ENCODE measurements around the gene PLAC1. TPM values are rescaled to one million over a fixed set of nuclear protein-coding genes. Genes with fewer than 3 reads are reported as not detected.

The PLAC1 gene
- total and polyA plus RNA-seq, 4 donors = 0.10 TPM; not detected in 3

- DNase-seq (no peak), ATAC-seq (ENCODE audit: low FRiP score) (no peak)
- no peak overlapping the region for H3K4me3 ChIP-seq (ENCODE audit: low read length in 2 of 2)
- WGBS, 2 donors = 90 to 100% methylated on average over 1 of the region's 1 CpG
- H3K9me3 ChIP-seq (ENCODE audit: control insufficient read depth, low read length) = no peaks in the 10 kb centered on the region
- intact Hi-C loops (cut with DNase I) = no loop called here
- no peaks in the 10 kb centered on the region for H3K36me3 ChIP-seq (ENCODE audit: control insufficient read depth in 1 of 2, insufficient read depth in 2 of 2, low read length in 1 of 2)
- no peaks in the 10 kb centered on the region for H3K4me1 ChIP-seq (ENCODE audit: control insufficient read depth in 1 of 2, insufficient read depth in 2 of 2, low read length in 2 of 2)
- no peaks in the 10 kb centered on the region for H3K27me3 ChIP-seq (ENCODE audit: control insufficient read depth in 1 of 2, insufficient read depth in 2 of 2, low read length in 1 of 2)
- H3K27ac ChIP-seq (ENCODE audit: low read depth in 1 of 2, low read length in 2 of 2) = no peak overlapping the region
These were observed 50.1 kb downstream of the PLAC1 start for GRCh38 chrX:134608153-134608552.

DNA sequence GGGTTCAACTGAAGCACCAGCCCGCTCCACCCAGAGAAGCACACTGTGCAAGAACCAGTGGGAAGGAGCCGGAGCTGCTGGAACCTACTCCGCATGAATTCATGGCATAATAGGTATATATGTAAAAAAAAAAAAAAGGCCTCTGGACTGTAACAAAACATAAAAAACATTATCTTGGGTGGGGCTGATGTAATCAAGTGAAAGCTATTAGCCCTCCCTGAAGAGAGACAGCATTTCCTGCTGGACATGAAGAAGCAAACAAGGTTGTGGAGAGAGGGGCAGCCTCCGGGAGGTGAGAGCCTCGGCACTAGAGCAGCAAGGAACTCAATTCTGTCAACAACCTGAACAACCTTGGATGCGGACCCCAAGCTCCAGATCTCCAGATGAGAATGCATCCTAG is 50.7 kb downstream of the PLAC1 start:
- H3K27ac ChIP-seq (ENCODE audit: low read depth in 1 of 2, low read length in 2 of 2) = no peak overlapping the region
- no peaks in the 10 kb centered on the region for H3K9me3 ChIP-seq (ENCODE audit: control insufficient read depth, low read length)
- H3K36me3 ChIP-seq (ENCODE audit: control insufficient read depth in 1 of 2, insufficient read depth in 2 of 2, low read length in 1 of 2) = no peaks in the 10 kb centered on the region
- DNase-seq (no peak), ATAC-seq (ENCODE audit: low FRiP score) (no peak)
- intact Hi-C loops (cut with DNase I) = no loop called here
- 87 to 97% methylated on average over 6 of the region's 6 CpGs for WGBS, 2 donors
- H3K4me3 ChIP-seq (ENCODE audit: low read length in 2 of 2) = no peak overlapping the region
- no peaks in the 10 kb centered on the region for H3K4me1 ChIP-seq (ENCODE audit: control insufficient read depth in 1 of 2, insufficient read depth in 2 of 2, low read length in 2 of 2)
- no peaks in the 10 kb centered on the region for H3K27me3 ChIP-seq (ENCODE audit: control insufficient read depth in 1 of 2, insufficient read depth in 2 of 2, low read length in 1 of 2)

- Histone ChIP-seq H3K27me3 (ENCODE audit: control insufficient read depth in 1 of 2, insufficient read depth in 2 of 2, low read length in 1 of 2) (no peaks in the 10 kb centered on the region), H3K9me3 (ENCODE audit: control insufficient read depth, low read length) (no peaks in the 10 kb centered on the region), H3K27ac (ENCODE audit: low read depth in 1 of 2, low read length in 2 of 2) (no peak overlapping the region), H3K4me3 (ENCODE audit: low read length in 2 of 2) (no peak overlapping the region), H3K36me3 (ENCODE audit: control insufficient read depth in 1 of 2, insufficient read depth in 2 of 2, low read length in 1 of 2) (no peaks in the 10 kb centered on the region), H3K4me1 (ENCODE audit: control insufficient read depth in 1 of 2, insufficient read depth in 2 of 2, low read length in 2 of 2) (no peaks in the 10 kb centered on the region)
- WGBS, 2 donors = 26 to 42% methylated on average over 4 of the region's 4 CpGs
- ATAC-seq (ENCODE audit: low FRiP score) = peak; percentile 52
- no peak for DNase-seq
- intact Hi-C loops (cut with DNase I) = no loop called here
These were observed 53.5 kb downstream of the PLAC1 start for GRCh38 chrX:134604701-134605311.

DNA sequence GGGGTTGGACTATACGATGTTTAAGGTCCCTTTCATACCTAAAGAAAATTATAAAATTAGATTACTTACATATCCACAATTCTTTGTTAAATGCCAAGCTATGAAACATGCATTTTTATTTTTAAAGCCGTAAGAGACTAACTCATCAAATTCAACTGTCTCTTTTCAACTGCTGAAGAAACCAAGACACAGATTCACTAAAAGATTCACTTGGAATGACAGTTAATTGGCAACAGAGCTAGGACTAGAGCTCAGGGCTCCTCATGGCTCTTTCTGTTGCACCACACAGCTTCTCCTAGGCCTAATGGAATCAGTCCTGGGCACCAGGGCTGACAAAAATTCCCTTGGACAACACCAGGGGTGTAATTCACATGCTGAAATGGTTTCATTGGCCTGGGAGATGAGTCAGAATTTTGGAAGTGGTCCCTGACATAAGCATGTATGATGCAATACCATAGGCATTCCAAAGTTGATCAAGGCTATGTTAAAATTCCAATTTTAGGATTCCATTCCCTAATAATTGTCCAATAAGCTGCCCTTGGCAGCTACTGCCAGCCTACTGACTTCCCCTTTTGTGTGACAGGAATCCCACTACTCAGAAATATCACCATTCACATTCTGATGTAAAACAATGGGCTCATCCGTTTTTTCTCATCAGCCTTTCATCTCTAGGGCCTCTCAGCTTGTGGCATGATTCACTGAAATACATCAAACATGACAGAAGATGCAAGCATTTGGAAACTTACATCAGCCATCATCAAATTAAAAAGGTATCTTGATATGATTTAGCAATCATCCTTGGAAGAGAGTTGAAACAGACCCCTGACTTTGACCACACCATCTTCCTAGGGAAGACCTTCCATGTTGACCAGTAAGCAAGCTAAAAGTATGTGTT is 54.2 kb downstream of the PLAC1 start:
- Histone ChIP-seq H3K9me3 (ENCODE audit: control insufficient read depth, low read length) (no peaks in the 10 kb centered on the region), H3K27ac (ENCODE audit: low read depth in 1 of 2, low read length in 2 of 2) (no peak overlapping the region), H3K36me3 (ENCODE audit: control insufficient read depth in 1 of 2, insufficient read depth in 2 of 2, low read length in 1 of 2) (no peaks in the 10 kb centered on the region), H3K4me1 (ENCODE audit: control insufficient read depth in 1 of 2, insufficient read depth in 2 of 2, low read length in 2 of 2) (no peaks in the 10 kb centered on the region), H3K27me3 (ENCODE audit: control insufficient read depth in 1 of 2, insufficient read depth in 2 of 2, low read length in 1 of 2) (no peaks in the 10 kb centered on the region), H3K4me3 (ENCODE audit: low read length in 2 of 2) (no peak overlapping the region)
- WGBS, 2 donors = 63 to 88% methylated on average over 3 of the region's 3 CpGs
- intact Hi-C loops (cut with DNase I) = no loop called here
- ATAC-seq (ENCODE audit: low FRiP score) = peak; percentile 69
- DNase-seq = no peak

GRCh38 chrX:134602410-134602809 is 55.9 kb downstream of the PLAC1 start:
- H3K4me1 ChIP-seq (ENCODE audit: control insufficient read depth in 1 of 2, insufficient read depth in 2 of 2, low read length in 2 of 2) = no peaks in the 10 kb centered on the region
- H3K4me3 ChIP-seq (ENCODE audit: low read length in 2 of 2) = no peak overlapping the region
- ATAC-seq (ENCODE audit: low FRiP score) (no peak), DNase-seq (no peak)
- H3K27me3 ChIP-seq (ENCODE audit: control insufficient read depth in 1 of 2, insufficient read depth in 2 of 2, low read length in 1 of 2) = no peaks in the 10 kb centered on the region
- no peaks in the 10 kb centered on the region for H3K36me3 ChIP-seq (ENCODE audit: control insufficient read depth in 1 of 2, insufficient read depth in 2 of 2, low read length in 1 of 2)
- H3K9me3 ChIP-seq (ENCODE audit: control insufficient read depth, low read length) = no peaks in the 10 kb centered on the region
- no peak overlapping the region for H3K27ac ChIP-seq (ENCODE audit: low read depth in 1 of 2, low read length in 2 of 2)
- intact Hi-C loops (cut with DNase I) = no loop called here

DNA sequence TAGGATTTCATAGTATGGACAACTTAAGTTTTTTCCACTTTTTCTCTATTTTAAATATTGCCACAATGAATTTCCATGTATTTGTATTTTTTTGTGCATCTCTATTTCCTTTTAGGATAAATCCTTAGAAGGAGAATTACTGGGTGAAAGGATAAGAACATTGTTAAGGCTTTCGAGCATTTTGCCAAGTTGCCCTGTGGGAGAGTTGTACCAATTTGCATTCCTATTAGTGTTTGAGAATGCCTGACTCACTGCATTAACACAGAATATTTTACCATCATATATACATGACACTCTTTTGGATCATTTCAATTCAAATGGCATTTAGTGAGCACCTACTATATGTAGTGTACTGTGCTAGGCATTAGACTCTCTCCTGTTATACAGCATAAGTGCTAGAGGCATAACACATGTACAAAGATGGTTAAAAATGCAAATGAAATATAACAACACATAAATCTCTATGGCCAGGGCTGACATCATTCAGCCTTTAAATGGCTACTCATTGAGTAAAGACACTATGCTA is 57.0 kb downstream of the PLAC1 start:
- intact Hi-C loops (cut with DNase I) = no loop called here
- ATAC-seq (ENCODE audit: low FRiP score) (no peak), DNase-seq (no peak)
- Histone ChIP-seq H3K27ac (ENCODE audit: low read depth in 1 of 2, low read length in 2 of 2) (no peak overlapping the region), H3K27me3 (ENCODE audit: control insufficient read depth in 1 of 2, insufficient read depth in 2 of 2, low read length in 1 of 2) (no peaks in the 10 kb centered on the region), H3K4me1 (ENCODE audit: control insufficient read depth in 1 of 2, insufficient read depth in 2 of 2, low read length in 2 of 2) (no peaks in the 10 kb centered on the region), H3K9me3 (ENCODE audit: control insufficient read depth, low read length) (no peaks in the 10 kb centered on the region), H3K4me3 (ENCODE audit: low read length in 2 of 2) (no peak overlapping the region), H3K36me3 (ENCODE audit: control insufficient read depth in 1 of 2, insufficient read depth in 2 of 2, low read length in 1 of 2) (no peaks in the 10 kb centered on the region)
- 82 to 91% methylated on average over 1 of the region's 1 CpG for whole genome bisulfite sequencing, 2 donors

DNA sequence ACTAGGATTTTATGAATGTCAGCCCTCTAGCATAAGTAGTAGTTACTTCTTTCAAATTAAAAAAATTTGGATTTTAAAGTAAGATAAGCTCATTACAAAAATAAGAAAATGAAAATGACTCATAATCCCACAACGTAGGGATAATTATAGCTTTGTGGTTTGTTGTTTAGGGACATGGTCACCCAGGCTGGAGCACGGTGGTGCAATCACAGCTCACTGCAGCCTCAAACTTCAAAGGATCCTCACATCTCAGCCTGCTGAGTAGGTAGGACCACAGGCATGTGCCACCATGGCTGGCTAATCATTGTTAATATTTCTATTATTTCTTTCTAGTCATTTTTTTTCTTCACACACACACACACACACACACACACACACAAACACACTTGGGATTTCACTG is 57.6 kb downstream of the PLAC1 start:
- Histone ChIP-seq H3K9me3 (ENCODE audit: control insufficient read depth, low read length) (no peaks in the 10 kb centered on the region), H3K27me3 (ENCODE audit: control insufficient read depth in 1 of 2, insufficient read depth in 2 of 2, low read length in 1 of 2) (no peaks in the 10 kb centered on the region), H3K36me3 (ENCODE audit: control insufficient read depth in 1 of 2, insufficient read depth in 2 of 2, low read length in 1 of 2) (no peaks in the 10 kb centered on the region), H3K27ac (ENCODE audit: low read depth in 1 of 2, low read length in 2 of 2) (no peak overlapping the region), H3K4me1 (ENCODE audit: control insufficient read depth in 1 of 2, insufficient read depth in 2 of 2, low read length in 2 of 2) (no peaks in the 10 kb centered on the region), H3K4me3 (ENCODE audit: low read length in 2 of 2) (no peak overlapping the region)
- no peak for ATAC-seq (ENCODE audit: low FRiP score)
- WGBS, 2 donors = 18 to 19% methylated on average over 2 of the region's 2 CpGs
- intact Hi-C loops (cut with DNase I) = no loop called here
- DNase-seq = no peak

- WGBS, 2 donors = 54 to 72% methylated on average over 5 of the region's 5 CpGs
- H3K27ac ChIP-seq (ENCODE audit: low read depth in 1 of 2, low read length in 2 of 2) = no peak overlapping the region
These were observed 58.9 kb downstream of the PLAC1 start for GRCh38 chrX:134599184-134599914.

More at GRCh38 chrX:134599184-134599914, 58.9 kb downstream of the PLAC1 start:
- H3K27me3 ChIP-seq (ENCODE audit: control insufficient read depth in 1 of 2, insufficient read depth in 2 of 2, low read length in 1 of 2) = no peaks in the 10 kb centered on the region
- DNase-seq (no peak), ATAC-seq (ENCODE audit: low FRiP score) (peak; percentile 38)
- no peaks in the 10 kb centered on the region for H3K4me1 ChIP-seq (ENCODE audit: control insufficient read depth in 1 of 2, insufficient read depth in 2 of 2, low read length in 2 of 2)
- H3K36me3 ChIP-seq (ENCODE audit: control insufficient read depth in 1 of 2, insufficient read depth in 2 of 2, low read length in 1 of 2) = no peaks in the 10 kb centered on the region
- H3K9me3 ChIP-seq (ENCODE audit: control insufficient read depth, low read length) = no peaks in the 10 kb centered on the region
- intact Hi-C loops (cut with DNase I) = no loop called here
- no peak overlapping the region for H3K4me3 ChIP-seq (ENCODE audit: low read length in 2 of 2)

All from aorta (tissue), 5 donors.